ENCODE data around the gene GAB2. TPM values are rescaled to one million over a fixed set of nuclear protein-coding genes. Genes with fewer than 3 reads are reported as not detected.

GAB2 gene
- total and polyA plus RNA-seq, 2 experiments from 2014 or later = 4.9 to 10.2 TPM

- H3K36me3 ChIP-seq (replicated peaks; ENCODE audit: insufficient read depth, low read depth) = no peaks in the 10 kb centered on the region
- H3K4me2 ChIP-seq = no peak overlapping the region
- no peaks in the 10 kb centered on the region for H3K9me2 ChIP-seq (replicated peaks; ENCODE audit: insufficient read depth)
- DNase-seq (ENCODE audit: low spot score) = no peak
- H3K4me3 ChIP-seq = no peak overlapping the region
- H3K79me2 ChIP-seq = no peaks in the 10 kb centered on the region
- H2AFZ ChIP-seq = no peak overlapping the region
- H4K20me1 ChIP-seq (ENCODE audit: insufficient read depth, poor library complexity, severe bottlenecking) = no peaks in the 10 kb centered on the region
- H3K27ac ChIP-seq = no peak overlapping the region
- H3K9me3 ChIP-seq (ENCODE audit: low read depth) = no peaks in the 10 kb centered on the region
- WGBS (ENCODE audit: low lambda C conversion rate, missing lambda C conversion rate) = 94% methylated on average over 3 of the region's 3 CpGs
- H3K27me3 ChIP-seq = no peaks in the 10 kb centered on the region
- no peaks in the 10 kb centered on the region for H3K4me1 ChIP-seq (ENCODE audit: insufficient read depth)
- no peak for TF ChIP-seq EZH2phosphoT487 (IDR thresholded peaks at IDR 0.05; ENCODE audit: low read depth, severe bottlenecking, unreplicated experiment)
- TF ChIP-seq EZH2 (IDR thresholded peaks at IDR 0.05; ENCODE audit: borderline replicate concordance) = no peak
- no peak for TF ChIP-seq CTCF (IDR thresholded peaks at IDR 0.05; ENCODE audit: poor library complexity)
These were observed 201.6 kb downstream of the GAB2 start for GRCh38 chr11:78216021-78216420.

- no peak overlapping the region for H3K4me2 ChIP-seq
- H3K9me3 ChIP-seq (ENCODE audit: low read depth) = no peaks in the 10 kb centered on the region
- H2AFZ ChIP-seq = no peak overlapping the region
- no peak overlapping the region for H3K4me3 ChIP-seq
- no peaks in the 10 kb centered on the region for H3K4me1 ChIP-seq (ENCODE audit: insufficient read depth)
- 91% methylated on average over 11 of the region's 12 CpGs for WGBS (ENCODE audit: low lambda C conversion rate, missing lambda C conversion rate)
- H3K79me2 ChIP-seq = no peaks in the 10 kb centered on the region
- H3K27me3 ChIP-seq = no peaks in the 10 kb centered on the region
- H3K36me3 ChIP-seq (replicated peaks; ENCODE audit: insufficient read depth, low read depth) = no peaks in the 10 kb centered on the region
- DNase-seq (ENCODE audit: low spot score) = no peak
- TF ChIP-seq EZH2 (IDR thresholded peaks at IDR 0.05; ENCODE audit: borderline replicate concordance) = no peak
- TF ChIP-seq CTCF (IDR thresholded peaks at IDR 0.05; ENCODE audit: poor library complexity) = no peak
- TF ChIP-seq EZH2phosphoT487 (IDR thresholded peaks at IDR 0.05; ENCODE audit: low read depth, severe bottlenecking, unreplicated experiment) = no peak
- no peak overlapping the region for H3K27ac ChIP-seq
- H3K9me2 ChIP-seq (replicated peaks; ENCODE audit: insufficient read depth) = no peaks in the 10 kb centered on the region
- H4K20me1 ChIP-seq (ENCODE audit: insufficient read depth, poor library complexity, severe bottlenecking) = no peaks in the 10 kb centered on the region
These were observed 203.1 kb downstream of the GAB2 start for GRCh38 chr11:78214331-78215194.

GRCh38 chr11:78213526-78214330, 203.9 kb downstream of the GAB2 start:
- H3K9me2 ChIP-seq (replicated peaks; ENCODE audit: insufficient read depth) = no peaks in the 10 kb centered on the region
- no peaks in the 10 kb centered on the region for H3K9me3 ChIP-seq (ENCODE audit: low read depth)
- H3K4me3 ChIP-seq = no peak overlapping the region
- no peaks in the 10 kb centered on the region for H3K36me3 ChIP-seq (replicated peaks; ENCODE audit: insufficient read depth, low read depth)
- no peaks in the 10 kb centered on the region for H3K27me3 ChIP-seq
- H4K20me1 ChIP-seq (ENCODE audit: insufficient read depth, poor library complexity, severe bottlenecking) = no peaks in the 10 kb centered on the region
- 94% methylated on average over 8 of the region's 8 CpGs for WGBS (ENCODE audit: low lambda C conversion rate, missing lambda C conversion rate)
- no peak overlapping the region for H3K4me2 ChIP-seq
- H3K27ac ChIP-seq = no peak overlapping the region
- no peak for DNase-seq (ENCODE audit: low spot score)
- TF ChIP-seq EZH2phosphoT487 (IDR thresholded peaks at IDR 0.05; ENCODE audit: low read depth, severe bottlenecking, unreplicated experiment) (no peak), CTCF (IDR thresholded peaks at IDR 0.05; ENCODE audit: poor library complexity) (no peak), EZH2 (IDR thresholded peaks at IDR 0.05; ENCODE audit: borderline replicate concordance) (no peak)
- no peak overlapping the region for H2AFZ ChIP-seq
- H3K4me1 ChIP-seq (ENCODE audit: insufficient read depth) = no peaks in the 10 kb centered on the region
- no peaks in the 10 kb centered on the region for H3K79me2 ChIP-seq

Data from hepatocyte (in vitro differentiated cells).